B cell (primary cell): ENCODE results near the gene CPEB3. TPM values are rescaled to one million over a fixed set of nuclear protein-coding genes. Genes with fewer than 3 reads are reported as not detected.

ENCODE experiments used
- ATAC-seq: fragments of 200-7000 bp; cut with Tn5 transposase; one replicate; pipeline ENCODE4 v1.10.0; 2021; ENCODE audit warnings: low read depth, mild to moderate bottlenecking, moderate number of reproducible peaks, moderate library complexity
- CTCF ChIA-PET: fragments of 350-600 bp; sonication (Branson Sonifier 250); formaldehyde crosslinking; loops from one replicate; lab custom pipeline; 2021; ENCODE audit warnings: antibody characterized with exemption, inconsistent platforms; lab: Charles Lee
- POLR2A ChIA-PET: fragments of 350-600 bp; sonication (Branson Sonifier 250); formaldehyde crosslinking; loops from one replicate; lab custom pipeline; 2021; ENCODE audit warnings: antibody characterized with exemption; lab: Charles Lee
- DNase-seq: peaks from one replicate; pipeline ENCODE4 v3.0.0; 2013
- H2AFZ ChIP-seq: 2 replicates; pipeline ENCODE4 v1.6.1; 2012; ENCODE audit warnings: mild to moderate bottlenecking, low read depth, low read length; ENCODE audit not compliant: insufficient read depth, poor library complexity, severe bottlenecking
- H3K27ac ChIP-seq, 2 donors: 1 replicate in 1 of 2; 2 replicates in 1 of 2; pipeline ENCODE4 v1.5.1; 2012 to 2013; ENCODE audit warnings: low read length in 2 of 2, mild to moderate bottlenecking in 2 of 2, moderate library complexity in 1 of 2
- H3K27me3 ChIP-seq, 4 experiments: fragments of 200-600 bp in 1 of 4; sonication (generic) in 1 of 4; replicated peaks in 1 of 4; 1 replicate in 2 of 4; 2 replicates in 2 of 4; pipeline versions ENCODE4 v1.6.1 to v1.7.0; 2013 to 2016; ENCODE audit warnings: low read length in 3 of 4, mild to moderate bottlenecking in 2 of 4, mixed read lengths in 1 of 4, moderate library complexity in 1 of 4; ENCODE audit not compliant: insufficient read depth in 4 of 4, control insufficient read depth in 3 of 4; ENCODE audit errors: control extremely low read depth in 1 of 4
- H3K36me3 ChIP-seq, 2 experiments: replicated peaks in 1 of 2; 1 replicate in 1 of 2; 2 replicates in 1 of 2; pipeline versions ENCODE4 v1.6.1 to v1.7.1; 2013; ENCODE audit warnings: low read length in 1 of 2; ENCODE audit not compliant: insufficient read depth in 2 of 2, control insufficient read depth in 1 of 2; ENCODE audit errors: control extremely low read depth in 1 of 2, extremely low read depth in 1 of 2
- H3K4me1 ChIP-seq, 2 donors: fragments of 200-600 bp in 1 of 2; sonication (generic) in 1 of 2; 1 replicate in 1 of 2; 2 replicates in 1 of 2; pipeline versions ENCODE4 v1.5.1 to v1.6.1; 2013 to 2017; ENCODE audit warnings: low read length in 2 of 2; ENCODE audit not compliant: control insufficient read depth in 2 of 2, insufficient read depth in 2 of 2
- H3K4me2 ChIP-seq: replicated peaks from 2 replicates; pipeline ENCODE3; 2012; ENCODE audit warnings: mild to moderate bottlenecking, low read depth, low read length; ENCODE audit not compliant: poor library complexity, severe bottlenecking
- H3K4me3 ChIP-seq, 5 experiments: fragments of 200-600 bp in 1 of 5; sonication (generic) in 1 of 5; 1 replicate in 3 of 5; 2 replicates in 2 of 5; pipeline versions ENCODE4 v1.5.1 to v1.7.0; 2011 to 2016; ENCODE audit warnings: low read length in 4 of 5, mild to moderate bottlenecking in 4 of 5, low read depth in 2 of 5, control low read depth in 1 of 5, moderate library complexity in 1 of 5; ENCODE audit not compliant: insufficient read depth in 1 of 5; ENCODE audit errors: control extremely low read depth in 1 of 5, extremely low read depth in 1 of 5
- H3K79me2 ChIP-seq: fragments of 200-600 bp; sonication (generic); one replicate; pipeline ENCODE4 v1.6.0; 2016; ENCODE audit warnings: low read length; ENCODE audit not compliant: control insufficient read depth, insufficient read depth
- H3K9ac ChIP-seq: fragments of 200-600 bp; sonication (generic); 2 replicates; pipeline ENCODE4 v1.6.1; 2017; ENCODE audit warnings: mild to moderate bottlenecking, low read length, moderate library complexity
- H3K9me3 ChIP-seq, 3 donors: one replicate each; pipeline versions ENCODE4 v1.6.1 to v1.7.1; 2013; ENCODE audit warnings: low read length in 2 of 3; ENCODE audit not compliant: control insufficient read depth in 2 of 3, insufficient read depth in 1 of 3; ENCODE audit errors: control extremely low read depth in 1 of 3
- H4K20me1 ChIP-seq: 2 replicates; pipeline ENCODE4 v1.6.0; 2012; ENCODE audit warnings: mild to moderate bottlenecking, low read length; ENCODE audit not compliant: insufficient read depth, control insufficient read depth, poor library complexity, severe bottlenecking
- H3K27ac Mint-ChIP-seq: one replicate; pipeline ENCODE4 v1.8.0; 2021; ENCODE audit warnings: mixed read lengths
- H3K27me3 Mint-ChIP-seq: one replicate; pipeline ENCODE4 v1.8.0; 2021; ENCODE audit warnings: mixed read lengths
- H3K4me1 Mint-ChIP-seq: one replicate; pipeline ENCODE4 v1.8.0; 2021; ENCODE audit warnings: mixed read lengths
- H3K4me3 Mint-ChIP-seq: one replicate; pipeline ENCODE4 v1.8.0; 2021; ENCODE audit warnings: mixed read lengths
- H3K9me3 Mint-ChIP-seq: one replicate; pipeline ENCODE4 v1.8.0; 2022; ENCODE audit warnings: mixed read lengths; ENCODE audit not compliant: insufficient read depth
- CTCF ChIP-seq: fragments of 200-600 bp; IDR thresholded peaks from one replicate; pipeline ENCODE4 v1.8.0; 2022; ENCODE audit warnings: antibody characterized with exemption, mild to moderate bottlenecking
- EZH2 ChIP-seq: IDR thresholded peaks from 2 replicates; pipeline ENCODE4 v1.6.1; 2012; ENCODE audit warnings: borderline replicate concordance, low read depth, mild to moderate bottlenecking, moderate library complexity, low read length; ENCODE audit not compliant: insufficient read depth, poor library complexity, severe bottlenecking
- WGBS: methylation state at CpG from one replicate; pipeline ENCODE4 v1.1.5; 2013; ENCODE audit warnings: missing lambda C conversion rate; ENCODE audit not compliant: insufficient coverage; 5-methylcytosine and 5-hydroxymethylcytosine counted together
- intact Hi-C: fragments of 100-400 bp; cut with micrococcal nuclease; formaldehyde crosslinking; loops from one replicate; pipeline ENCODE4 v1.10.0; 2022
- polyA plus RNA-seq: library from polyadenylated mRNA; depleted of rRNA; stranded (reverse); fragments of >200 nt; gene quantifications from 2 replicates; pipeline ENCODE4 v1.2.3, GENCODE V29; 2012
- total RNA-seq, 2 donors: library from RNA; stranded (reverse); fragments of 120-200 nt in 1 of 2; gene quantifications; 1 replicate in 1 of 2; 2 replicates in 1 of 2; pipeline versions ENCODE4 v1.2.3 to v1.2.4, GENCODE V29; 2013 to 2022

CPEB3 gene
- total and polyA plus RNA-seq, 2 donors (not counting 1 experiment from before 2014, with no cell fraction given), result 1.6 to 6.7 TPM

- no peaks in the 10 kb centered on the region for H3K4me1 ChIP-seq
- no peak for DNase-seq
- H3K9me3 Mint-ChIP-seq, result no peaks in the 10 kb centered on the region
- H3K79me2 ChIP-seq, result peaks cover 9% of the 10 kb centered on the region
- H3K27ac Mint-ChIP-seq, result no peak overlapping the region
- no peak for TF ChIP-seq EZH2
- TF ChIP-seq CTCF, result no peak
- H3K36me3 ChIP-seq, result no peaks in the 10 kb centered on the region
- WGBS, result 100% methylated on average over 3 of the region's 4 CpGs
- no peak for ATAC-seq
- POLR2A ChIA-PET, result no interaction called here
- H3K4me3 ChIP-seq, result no peak overlapping the region
- CTCF ChIA-PET, result interaction anchor here (0.6 to 2.0 kb wide), 3 partner anchors 14 to 198 kb away, joined by 3 to 11 read pairs (median 3); no protein-coding TSS in a partner anchor
- no peak overlapping the region for H3K27ac ChIP-seq
- peaks cover 10% of the 10 kb centered on the region for H3K4me1 Mint-ChIP-seq
- H3K9me3 ChIP-seq, result no peaks in the 10 kb centered on the region
- H3K4me3 Mint-ChIP-seq, result no peak overlapping the region
- intact Hi-C loops, result no loop called here
- H4K20me1 ChIP-seq, result no peaks in the 10 kb centered on the region
- no peaks in the 10 kb centered on the region for H3K27me3 ChIP-seq
- H3K9ac ChIP-seq, result no peak overlapping the region
- no peak overlapping the region for H2AFZ ChIP-seq
- H3K27me3 Mint-ChIP-seq, result no peaks in the 10 kb centered on the region
- H3K4me2 ChIP-seq, result no peak overlapping the region
Measured at GRCh38 chr10:92102601-92103213, 188.2 kb downstream of the CPEB3 start.

- ChIA-PET POLR2A (no interaction called here), CTCF (interaction anchor here (1.6 kb wide), 1 partner anchor 22 kb away, joined by 4 read pairs; no protein-coding TSS in a partner anchor)
- H3K4me1 ChIP-seq, result no peaks in the 10 kb centered on the region
- no peaks in the 10 kb centered on the region for H3K79me2 ChIP-seq
- no peaks in the 10 kb centered on the region for H3K36me3 ChIP-seq
- H3K27ac ChIP-seq, result no peak overlapping the region
- intact Hi-C loops, result no loop called here
- no CpG with 5 or more reads among the region's 2 CpGs for WGBS
- TF ChIP-seq EZH2, result no peak
- H3K4me3 ChIP-seq, result no peak overlapping the region
- DNase-seq (no peak), ATAC-seq (no peak)
- no peaks in the 10 kb centered on the region for H3K27me3 Mint-ChIP-seq
- H3K4me2 ChIP-seq, result no peak overlapping the region
- H3K4me1 Mint-ChIP-seq, result peaks cover 7% of the 10 kb centered on the region
- no peak overlapping the region for H2AFZ ChIP-seq
- H3K27ac Mint-ChIP-seq, result peak overlapping the region; percentile 64
- H4K20me1 ChIP-seq, result no peaks in the 10 kb centered on the region
- no peaks in the 10 kb centered on the region for H3K9me3 ChIP-seq
- no peaks in the 10 kb centered on the region for H3K9me3 Mint-ChIP-seq
- H3K27me3 ChIP-seq, result no peaks in the 10 kb centered on the region
- H3K4me3 Mint-ChIP-seq, result no peak overlapping the region
- H3K9ac ChIP-seq, result no peak overlapping the region
Measured at GRCh38 chr10:92094960-92095359, 195.9 kb downstream of the CPEB3 start.
